SU-DHL-6 (cell line): ENCODE data around the gene PLEK.
A peak's percentile ranks its signal among the peaks of the same experiment; 100 is the strongest.

Experiments
- H2AFZ ChIP-seq: fragments of 200-600 bp; sonication (generic); 2 replicates; pipeline ENCODE4 v1.6.1; 2014; ENCODE audit warnings: low read depth, mild to moderate bottlenecking, moderate library complexity, mixed read lengths, antibody characterized with exemption, low read length; ENCODE audit not compliant: severe bottlenecking
- H3F3A ChIP-seq: fragments of 200-600 bp; shearing (Covaris generic); 2 replicates; pipeline ENCODE4 v1.6.0; 2016; ENCODE audit warnings: antibody characterized with exemption, mild to moderate bottlenecking; ENCODE audit not compliant: insufficient read depth
- H3K27ac ChIP-seq: fragments of 200-600 bp; sonication (generic); 2 replicates; pipeline ENCODE4 v1.5.1; 2016; ENCODE audit warnings: low read depth, mild to moderate bottlenecking, low read length, moderate library complexity, mixed read lengths
- H3K27me3 ChIP-seq: fragments of 200-600 bp; sonication (generic), shearing (Covaris generic); 2 replicates; pipeline ENCODE4 v1.6.0; 2014; ENCODE audit warnings: mild to moderate bottlenecking, low read length
- H3K36me3 ChIP-seq: fragments of 200-600 bp; sonication (generic); 2 replicates; pipeline ENCODE4 v1.6.1; 2014; ENCODE audit warnings: mild to moderate bottlenecking, low read length, mixed read lengths
- H3K4me2 ChIP-seq: fragments of 300-600, 200-600 bp; shearing (Covaris generic), sonication (generic); 2 replicates; pipeline ENCODE4 v1.6.0; 2014; ENCODE audit warnings: low read length, low read depth, mild to moderate bottlenecking; ENCODE audit not compliant: poor library complexity, severe bottlenecking
- H3K4me3 ChIP-seq: fragments of 200-600 bp; sonication (generic); 2 replicates; pipeline ENCODE4 v1.5.1; 2014; ENCODE audit warnings: antibody characterized with exemption, low read length, mild to moderate bottlenecking, mixed read lengths; ENCODE audit not compliant: insufficient read depth, poor library complexity, severe bottlenecking
- H3K79me2 ChIP-seq: fragments of 200-600 bp; sonication (generic); 2 replicates; pipeline ENCODE4 v1.6.1; 2014; ENCODE audit warnings: mild to moderate bottlenecking, low read length, moderate library complexity; ENCODE audit not compliant: insufficient read depth
- H3K9ac ChIP-seq: fragments of 200-600 bp; sonication (generic); 2 replicates; pipeline ENCODE4 v1.7.0; 2014; ENCODE audit warnings: mild to moderate bottlenecking, low read length
- H3K9me2 ChIP-seq: fragments of 200-600 bp; sonication (generic); replicated peaks from 2 replicates; pipeline ENCODE4 v1.6.1; 2014; ENCODE audit warnings: low read length; ENCODE audit not compliant: insufficient read depth
- H3K9me3 ChIP-seq: fragments of 200-600 bp; sonication (generic); 2 replicates; pipeline ENCODE4 v1.6.1; 2014; ENCODE audit warnings: low read length, mixed read lengths; ENCODE audit not compliant: insufficient read depth
- H4K20me1 ChIP-seq: fragments of 200-600 bp; sonication (generic); 2 replicates; pipeline ENCODE4 v1.6.1; 2014; ENCODE audit warnings: low read depth, mild to moderate bottlenecking, antibody characterized with exemption, low read length, moderate library complexity, mixed read lengths
- CTCF ChIP-seq: fragments of 200-600 bp; sonication (generic); IDR thresholded peaks from one replicate; pipeline ENCODE4 v1.5.1; 2017; ENCODE audit warnings: antibody characterized with exemption, mild to moderate bottlenecking, low read length, moderate library complexity; ENCODE audit not compliant: insufficient read depth, poor library complexity, severe bottlenecking
- EZH2phosphoT487 ChIP-seq: fragments of 200-600 bp; sonication (generic), shearing (Covaris generic); conservative IDR thresholded peaks from 2 replicates; pipeline ENCODE4 v1.6.1; 2018; ENCODE audit warnings: mild to moderate bottlenecking, antibody characterized with exemption, low read length, moderate library complexity, mixed read lengths

PLEK gene

GRCh38 chr2:68411397-68412126, 46.5 kb downstream of the PLEK start:
- Histone ChIP-seq H3K9me3 (no peaks in the 10 kb centered on the region), H3K9ac (peak overlapping the region; percentile 35), H3K79me2 (no peaks in the 10 kb centered on the region), H3K4me2 (peak overlapping the region; percentile 93), H3K4me3 (peak overlapping the region; percentile 39), H2AFZ (no peak overlapping the region), H3K36me3 (no peaks in the 10 kb centered on the region), H3K27ac (peak overlapping the region; percentile 96), H3K9me2 (no peaks in the 10 kb centered on the region), H3F3A (peaks cover 11% of the 10 kb centered on the region), H3K27me3 (no peaks in the 10 kb centered on the region), H4K20me1 (no peaks in the 10 kb centered on the region)
- TF ChIP-seq CTCF (no peak), EZH2phosphoT487 (no peak)

GRCh38 chr2:68412127-68412819, 47.2 kb downstream of the PLEK start:
- Histone ChIP-seq H3K27me3 (no peaks in the 10 kb centered on the region), H3K4me3 (peak overlapping the region; percentile 39), H3K4me2 (peak overlapping the region; percentile 93), H3K9me2 (no peaks in the 10 kb centered on the region), H3F3A (peaks cover 11% of the 10 kb centered on the region), H3K9ac (peak overlapping the region; percentile 35), H3K27ac (peak overlapping the region; percentile 96), H3K9me3 (no peaks in the 10 kb centered on the region), H3K36me3 (no peaks in the 10 kb centered on the region), H2AFZ (no peak overlapping the region), H3K79me2 (no peaks in the 10 kb centered on the region), H4K20me1 (no peaks in the 10 kb centered on the region)
- TF ChIP-seq EZH2phosphoT487 (no peak), CTCF (no peak)

GRCh38 chr2:68413466-68413865, 48.4 kb downstream of the PLEK start:
- Histone ChIP-seq H3K9ac (no peak overlapping the region), H3K36me3 (no peaks in the 10 kb centered on the region), H3K4me3 (no peak overlapping the region), H3K27ac (no peak overlapping the region), H3K9me2 (no peaks in the 10 kb centered on the region), H3K79me2 (no peaks in the 10 kb centered on the region), H2AFZ (no peak overlapping the region), H3K4me2 (no peak overlapping the region), H3K27me3 (no peaks in the 10 kb centered on the region), H4K20me1 (no peaks in the 10 kb centered on the region), H3K9me3 (no peaks in the 10 kb centered on the region), H3F3A (peaks cover 11% of the 10 kb centered on the region)
- TF ChIP-seq EZH2phosphoT487 (no peak), CTCF (no peak)
